BJ (cell line): ENCODE measurements around the gene PTGDR2. TPM values are rescaled to one million over a fixed set of nuclear protein-coding genes. Genes with fewer than 3 reads are reported as not detected.
"Not testable (repeated sequence)": the region's sequence is repeated elsewhere in the genome, so short reads cannot be mapped to it uniquely, and the experiment has no call there.

Experiments used
- CTCF ChIA-PET: fragments of 350-600 bp; formaldehyde crosslinking; extraction: SDS; loops from one replicate; lab custom pipeline; 2021; ENCODE audit warnings: antibody characterized with exemption, inconsistent platforms; lab: Yijun Ruan, JAX
- POLR2A ChIA-PET: fragments of 300-600 bp; sonication (Branson Sonifier 250); formaldehyde crosslinking; extraction: SDS; loops from one replicate; lab custom pipeline; 2021; ENCODE audit warnings: antibody characterized with exemption; lab: Charles Lee
- DNase-seq: peaks from one replicate; pipeline ENCODE4 v3.0.0-alpha.2; 2011; ENCODE audit warnings: low read depth
- H3K27me3 ChIP-seq: 2 replicates; pipeline ENCODE4 v1.6.0; 2011; ENCODE audit warnings: low read length; ENCODE audit not compliant: control insufficient read depth, insufficient read depth
- H3K36me3 ChIP-seq: 2 replicates; pipeline ENCODE4 v1.5.1; 2011; ENCODE audit warnings: low read length; ENCODE audit not compliant: control insufficient read depth, insufficient read depth
- H3K4me3 ChIP-seq: 2 replicates; pipeline ENCODE4 v1.5.1; 2011; ENCODE audit warnings: low read depth, mild to moderate bottlenecking, control low read depth, low read length
- CTCF ChIP-seq: IDR thresholded peaks from 2 replicates; pipeline ENCODE4 v1.5.1; 2011; ENCODE audit warnings: low read depth, mild to moderate bottlenecking, control low read depth, inconsistent platforms, low read length, moderate library complexity; ENCODE audit not compliant: insufficient read depth
- polyA plus RNA-seq: library from polyadenylated mRNA; depleted of rRNA; stranded (reverse); fragments of >200 nt; gene quantifications from 2 replicates; pipeline ENCODE4 v1.2.3, GENCODE V29; 2011

The PTGDR2 gene
- polyA plus RNA-seq, 1 experiment = 0.02 TPM

GRCh38 chr11:60831143-60831500 lies 24.6 kb downstream of the PTGDR2 start:
- POLR2A ChIA-PET = no interaction called here
- TF ChIP-seq CTCF = peak; percentile 90
- DNase-seq = no peak
- H3K4me3 ChIP-seq = no peak overlapping the region
- no peaks in the 10 kb centered on the region for H3K36me3 ChIP-seq
- CTCF ChIA-PET = interaction anchor here (0.6 to 29.2 kb wide), 41 partner anchors 9 to 1032 kb away, joined by 3 to 716 read pairs (median 5); partner anchors contain the start of genes CCDC86, MS4A10, MS4A15 and PRPF19
- H3K27me3 ChIP-seq = peaks cover 7% of the 10 kb centered on the region; the same call in 1 of the 2 replicates

GRCh38 chr11:60830478-60831142 lies 25.1 kb downstream of the PTGDR2 start:
- Histone ChIP-seq H3K27me3 (peaks cover 9% of the 10 kb centered on the region; the same call in 1 of the 2 replicates), H3K4me3 (no peak overlapping the region), H3K36me3 (no peaks in the 10 kb centered on the region)
- no peak for TF ChIP-seq CTCF
- no peak for DNase-seq
- ChIA-PET CTCF (interaction anchor here (0.6 to 29.2 kb wide), 36 partner anchors 9 to 1031 kb away, joined by 3 to 716 read pairs (median 5); partner anchors contain the start of genes CCDC86, MS4A15, PRPF19 and PTGDR2), POLR2A (no interaction called here)

- TF ChIP-seq CTCF = no peak
- Histone ChIP-seq H3K36me3 (no peaks in the 10 kb centered on the region), H3K27me3 (peaks cover 13% of the 10 kb centered on the region; the same call in 1 of the 2 replicates), H3K4me3 (no peak overlapping the region)
- ChIA-PET POLR2A (no interaction called here), CTCF (interaction anchor here (29.2 kb wide), 1 partner anchor 68 kb away, joined by 716 read pairs; the partner anchor contains the start of gene PRPF19)
- DNase-seq = no peak
Measured at GRCh38 chr11:60825790-60826189, 30.0 kb downstream of the PTGDR2 start.

GRCh38 chr11:60825118-60825517 lies 30.6 kb downstream of the PTGDR2 start:
- CTCF ChIA-PET = interaction anchor here (29.2 kb wide), 1 partner anchor 69 kb away, joined by 716 read pairs; the partner anchor contains the start of gene PRPF19
- POLR2A ChIA-PET = no interaction called here
- no peaks in the 10 kb centered on the region for H3K36me3 ChIP-seq
- H3K27me3 ChIP-seq = peaks cover 13% of the 10 kb centered on the region; the same call in 1 of the 2 replicates
- no peak overlapping the region for H3K4me3 ChIP-seq
- DNase-seq = no peak
- TF ChIP-seq CTCF = no peak

- peaks cover 13% of the 10 kb centered on the region; the same call in 1 of the 2 replicates for H3K27me3 ChIP-seq
- CTCF ChIA-PET = interaction anchor here (29.2 kb wide), 1 partner anchor 70 kb away, joined by 716 read pairs; the partner anchor contains the start of gene PRPF19
- H3K4me3 ChIP-seq, DNase-seq, H3K36me3 ChIP-seq, POLR2A ChIA-PET: not testable (repeated sequence)
Measured at GRCh38 chr11:60823745-60824306, 31.9 kb downstream of the PTGDR2 start.
